Stomach (tissue), 9 donors: Measurements from ENCODE around the gene BORCS8. TPM values are rescaled to one million over a fixed set of nuclear protein-coding genes. Genes with fewer than 3 reads are reported as not detected.

Source experiments
- DNase-seq, 2 donors: peaks; one replicate each; pipeline versions ENCODE4 v3.0.0 to v3.0.0-alpha.2; 2013 to 2019
- H3K27ac ChIP-seq, 5 donors: fragments of 200-600 bp in 4 of 5; sonication (generic) in 4 of 5; one replicate each; pipeline ENCODE4 v1.5.1; 2013 to 2019; ENCODE audit warnings: mild to moderate bottlenecking in 1 of 5, moderate library complexity in 1 of 5
- H3K27me3 ChIP-seq, 3 donors: fragments of 200-600 bp; sonication (generic); one replicate each; pipeline ENCODE4 v1.5.1; 2017 to 2019; ENCODE audit warnings: mixed run types in 1 of 3
- H3K36me3 ChIP-seq, 4 donors: fragments of 200-600 bp; sonication (generic); 1 replicate in 3 of 4; 2 replicates in 1 of 4; pipeline ENCODE4 v1.5.1; 2016 to 2019
- H3K4me1 ChIP-seq, 4 donors: fragments of 200-600 bp; sonication (generic); one replicate each; pipeline ENCODE4 v1.5.1; 2016 to 2019
- H3K4me3 ChIP-seq, 4 donors: fragments of 200-600 bp; sonication (generic) in 3 of 4; one replicate each; pipeline ENCODE4 v1.5.1; 2016 to 2019; ENCODE audit warnings: mild to moderate bottlenecking in 1 of 4
- H3K9me3 ChIP-seq, 4 donors: fragments of 200-600 bp; sonication (generic); one replicate each; pipeline ENCODE4 v1.5.1; 2016 to 2019
- CTCF ChIP-seq, 7 experiments: fragments of 450-650 bp in 4 of 7; fragments of 200-600 bp in 3 of 7; sonication (generic) in 3 of 7; IDR thresholded peaks; one replicate each; pipeline ENCODE4 v1.5.1; 2016 to 2019; ENCODE audit warnings: antibody characterized with exemption in 7 of 7, control low read depth in 2 of 7, mild to moderate bottlenecking in 1 of 7
- EP300 ChIP-seq: sonication (generic); formaldehyde crosslinking; IDR thresholded peaks from one replicate; pipeline ENCODE4 v1.6.1; 2017; ENCODE audit warnings: antibody characterized with exemption
- POLR2A ChIP-seq, 4 donors: fragments of 450-650 bp; IDR thresholded peaks; one replicate each; pipeline ENCODE4 v1.6.1; 2016; ENCODE audit warnings: antibody characterized with exemption in 4 of 4, control low read depth in 2 of 4, mild to moderate bottlenecking in 1 of 4, moderate library complexity in 1 of 4
- POLR2AphosphoS5 ChIP-seq, 3 donors: sonication (generic); formaldehyde crosslinking; IDR thresholded peaks; one replicate each; pipeline ENCODE4 v1.6.1; 2016; ENCODE audit warnings: antibody characterized with exemption in 3 of 3
- WGBS, 5 donors: extraction: QIAGEN DNeasy Blood & Tissue Kit in 3 of 5; methylation state at CpG; one replicate each; pipeline versions ENCODE4 v1.1.5 to v1.1.7; 2013 to 2018; 5-methylcytosine and 5-hydroxymethylcytosine counted together
- intact Hi-C: fragments of 100-400 bp; cut with DNase I; formaldehyde crosslinking; loops from one replicate; pipeline ENCODE4 v1.15.1; 2023; ENCODE audit warnings: low total_unique reads
- polyA plus RNA-seq, 3 donors: library from polyadenylated mRNA; stranded (reverse); fragments of 200-250 nt; gene quantifications; one replicate each; pipeline ENCODE4 v1.2.3, GENCODE V29; 2013
- total RNA-seq, 5 donors: library from RNA; depleted of rRNA; stranded (reverse); fragments of >200 nt; gene quantifications; one replicate each; pipeline versions ENCODE4 v1.1.0 to v1.2.3, GENCODE V29; 2014 to 2016
- donor health status: healthy with polysubstance abuse.
- donor health status: Bipolar disorder and iron deficiency.
- donor health status: healthy.

BORCS8 gene
- total and polyA plus RNA-seq, 8 donors: 8.3 to 96.9 (median 28.1) TPM

DNA sequence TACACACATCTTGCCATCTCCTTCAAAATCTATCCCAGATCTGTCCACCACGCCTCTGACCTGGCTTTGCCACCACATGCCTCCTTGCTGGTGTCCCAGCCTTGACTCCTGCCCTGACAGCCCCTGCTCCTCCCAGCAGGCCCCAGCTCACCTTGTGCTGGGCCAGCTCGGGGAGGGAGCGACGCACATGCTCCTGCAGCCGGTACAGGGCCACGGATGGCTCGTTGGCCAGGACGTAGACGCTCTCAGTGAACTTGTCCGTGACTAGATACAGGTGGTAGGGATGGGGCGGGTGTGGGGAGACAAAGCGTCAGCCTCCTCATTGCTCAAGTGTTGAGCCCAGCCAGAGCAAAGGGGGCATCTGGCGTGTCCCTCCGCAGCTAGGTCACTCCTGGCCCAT lies 5.2 kb downstream of the BORCS8 start:
- H3K27ac ChIP-seq: peak overlapping the region in 2 of 5 donors; percentile 43 to 52
- no peak overlapping the region for H3K4me3 ChIP-seq
- intact Hi-C loops: no loop called here
- no peak for TF ChIP-seq EP300
- no peak for TF ChIP-seq POLR2AphosphoS5 (IDR thresholded peaks at IDR 0.05)
- no peak for TF ChIP-seq CTCF (IDR thresholded peaks at IDR 0.05)
- TF ChIP-seq POLR2A (IDR thresholded peaks at IDR 0.05): no peak
- no peaks in the 10 kb centered on the region for H3K9me3 ChIP-seq
- H3K36me3 ChIP-seq: peaks cover 10 to 62% (median 44%) of the 10 kb centered on the region in 4 donors
- WGBS, 5 donors: 91 to 97% (median 95%) methylated on average over 9 to 14 of the region's 14 CpGs
- no peak for DNase-seq
- peaks cover 24 to 38% (median 32%) of the 10 kb centered on the region in 4 donors for H3K4me1 ChIP-seq
- H3K27me3 ChIP-seq: no peaks in the 10 kb centered on the region

DNA sequence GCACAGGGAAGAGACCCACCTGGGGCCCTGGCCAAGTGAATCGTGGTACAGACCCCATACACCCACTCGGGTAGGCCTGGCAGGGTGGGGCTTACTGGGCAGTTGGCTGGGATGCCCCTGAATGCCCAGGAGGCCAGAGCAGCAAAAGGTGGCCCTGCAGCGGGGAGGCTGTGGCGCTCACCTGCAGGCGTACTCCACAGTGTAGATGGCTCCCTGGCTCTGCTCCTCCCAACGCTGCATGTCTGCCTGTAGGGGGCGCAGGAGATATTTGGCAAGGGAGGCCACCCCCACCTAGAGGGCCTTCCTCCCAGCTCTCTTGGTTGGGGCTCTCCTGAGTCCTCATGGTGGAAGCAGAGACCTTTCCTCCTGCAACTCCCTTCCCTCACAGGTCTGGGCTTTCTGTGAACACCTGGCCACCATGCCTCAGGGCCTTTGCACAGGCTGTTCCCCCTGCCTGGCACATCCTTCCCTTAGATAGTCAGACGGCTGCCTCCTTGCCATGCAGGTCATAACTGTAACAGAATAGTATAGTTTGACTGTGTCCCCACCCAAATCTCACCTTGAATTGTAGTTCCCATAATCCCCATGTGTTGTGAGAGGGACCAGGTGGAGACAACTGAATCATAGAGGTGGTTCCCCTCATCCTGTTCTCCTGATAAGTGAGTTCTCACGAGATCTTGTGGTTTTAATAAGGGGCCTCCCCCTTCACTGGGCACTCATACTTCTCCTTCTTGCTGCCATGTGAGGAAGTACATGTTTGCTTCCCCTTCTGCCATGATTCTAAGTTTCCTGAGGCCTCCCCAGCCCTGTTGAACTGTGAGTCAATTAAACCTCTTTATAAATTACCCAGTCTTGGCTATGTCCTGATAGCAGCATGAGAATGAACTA lies 5.9 kb downstream of the BORCS8 start:
- intact Hi-C loops: no loop called here
- Histone ChIP-seq H3K27me3 (no peaks in the 10 kb centered on the region), H3K4me1 (peaks cover 21 to 34% (median 28%) of the 10 kb centered on the region in 4 donors), H3K27ac (peak overlapping the region in 2 of 5 donors; percentile 43 to 52), H3K4me3 (no peak overlapping the region), H3K9me3 (no peaks in the 10 kb centered on the region), H3K36me3 (peaks cover 10 to 68% (median 50%) of the 10 kb centered on the region in 4 donors)
- peak; percentile 37 to 59 for DNase-seq
- TF ChIP-seq CTCF (IDR thresholded peaks at IDR 0.05) (peak in 5 of 7 experiments; percentile 16 to 48 (median 41)), POLR2AphosphoS5 (IDR thresholded peaks at IDR 0.05) (no peak)
- WGBS, 5 donors: 58 to 75% (median 60%) methylated on average over 4 to 9 of the region's 9 CpGs

- no peaks in the 10 kb centered on the region for H3K27me3 ChIP-seq
- H3K27ac ChIP-seq: no peak overlapping the region
- peaks cover 0 to 6% (median 0%) of the 10 kb centered on the region in 4 donors for H3K9me3 ChIP-seq
- intact Hi-C loops: no loop called here
- no peak overlapping the region for H3K4me3 ChIP-seq
- WGBS, 5 donors: 89 to 97% (median 93%) methylated on average over 9 of the region's 9 CpGs
- peaks cover 0 to 3% (median under 1%) of the 10 kb centered on the region in 4 donors for H3K4me1 ChIP-seq
- H3K36me3 ChIP-seq: peaks cover 10 to 93% (median 85%) of the 10 kb centered on the region in 4 donors
- no peak for DNase-seq
- TF ChIP-seq EP300 (no peak), CTCF (IDR thresholded peaks at IDR 0.05) (no peak), POLR2A (IDR thresholded peaks at IDR 0.05) (no peak), POLR2AphosphoS5 (IDR thresholded peaks at IDR 0.05) (no peak)
Measured at GRCh38 chr19:19181488-19181998, 10.4 kb downstream of the BORCS8 start.

GRCh38 chr19:19179548-19180441 lies 12.2 kb downstream of the BORCS8 start:
- TF ChIP-seq EP300 (no peak), CTCF (IDR thresholded peaks at IDR 0.05) (no peak), POLR2AphosphoS5 (IDR thresholded peaks at IDR 0.05) (no peak)
- H3K9me3 ChIP-seq: peaks cover 0 to 6% (median 0%) of the 10 kb centered on the region in 4 donors
- H3K27me3 ChIP-seq: no peaks in the 10 kb centered on the region
- WGBS, 5 donors: 85 to 94% (median 88%) methylated on average over 15 to 17 of the region's 17 CpGs
- H3K4me1 ChIP-seq: no peaks in the 10 kb centered on the region
- H3K4me3 ChIP-seq: no peak overlapping the region
- H3K36me3 ChIP-seq: peaks cover 10 to 85% (median 79%) of the 10 kb centered on the region in 4 donors
- H3K27ac ChIP-seq: no peak overlapping the region
- intact Hi-C loops: no loop called here
- DNase-seq: no peak
